ENCODE data around the gene NEDD4.
"Not testable (repeated sequence)": the region's sequence is repeated elsewhere in the genome, so short reads cannot be mapped to it uniquely, and the experiment has no call there.

NEDD4 gene

DNA sequence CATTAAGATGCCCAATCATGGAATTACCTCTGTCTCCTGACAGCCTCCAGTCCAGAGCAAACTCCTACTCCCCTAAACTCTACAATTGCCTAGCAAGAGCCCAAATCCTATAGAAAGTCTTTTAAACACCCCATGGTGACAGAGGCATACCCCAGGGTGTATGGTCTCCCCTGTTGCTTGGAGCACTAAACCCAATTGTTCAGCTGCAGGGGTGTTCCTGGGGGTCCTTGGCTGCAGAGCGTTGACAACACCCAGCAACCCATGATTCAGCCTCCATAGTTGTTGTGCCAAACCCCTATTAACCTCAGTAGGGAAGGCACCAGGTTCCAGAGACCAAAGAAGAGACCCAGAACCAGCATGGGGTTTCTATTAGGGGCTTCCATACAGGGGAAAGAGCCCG is 41.8 kb upstream of the NEDD4 start:
- no peak for DNase-seq (ENCODE audit: low spot score)
- TF ChIP-seq CTCF (IDR thresholded peaks at IDR 0.05; ENCODE audit: extremely low read depth, missing control alignments), result no peak

- DNase-seq (ENCODE audit: low spot score), result no peak
- TF ChIP-seq CTCF (IDR thresholded peaks at IDR 0.05; ENCODE audit: extremely low read depth, missing control alignments), result no peak
These were observed 41.1 kb upstream of the NEDD4 start for GRCh38 chr15:56034514-56034913.

DNA sequence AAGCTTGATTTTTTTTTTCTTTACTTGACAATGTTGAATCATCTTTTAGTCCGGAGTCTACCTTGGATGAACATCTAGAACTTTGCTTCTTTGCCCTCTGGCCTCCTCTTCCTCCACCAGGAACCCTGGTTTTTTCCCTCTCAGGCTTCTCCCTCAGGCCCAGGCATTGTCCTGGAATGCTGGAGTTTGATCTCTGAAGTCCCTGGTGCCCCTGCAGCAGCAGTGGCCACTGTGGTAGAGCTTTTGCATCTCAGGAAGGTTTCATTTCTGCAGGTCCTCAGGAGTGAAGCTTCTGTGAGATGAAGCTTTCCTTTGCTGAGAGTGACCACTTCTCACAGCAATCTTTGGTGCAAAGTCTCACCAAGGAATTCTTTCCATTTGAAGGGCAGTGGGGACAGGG is 39.0 kb upstream of the NEDD4 start:
- DNase-seq (ENCODE audit: low spot score), result no peak
- TF ChIP-seq CTCF (IDR thresholded peaks at IDR 0.05; ENCODE audit: extremely low read depth, missing control alignments), result no peak

DNA sequence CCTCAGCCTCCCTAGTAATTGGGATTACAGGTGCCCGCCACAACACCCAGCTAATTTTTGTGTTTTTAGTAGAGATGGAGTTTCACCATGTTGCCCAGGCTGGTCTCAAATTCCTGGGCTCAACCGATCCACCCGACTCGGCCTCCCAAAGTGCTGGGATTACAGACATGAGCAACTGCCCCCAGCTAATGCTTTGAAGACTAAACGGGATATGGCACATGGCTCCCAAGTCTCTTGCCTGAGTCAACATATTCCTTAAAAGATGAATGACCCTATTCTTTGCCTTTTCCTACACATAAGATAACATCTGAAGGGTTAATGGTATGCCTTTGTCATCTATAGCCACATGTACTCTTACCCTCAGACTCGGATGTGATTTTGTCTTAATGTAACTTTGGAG is 38.4 kb upstream of the NEDD4 start:
- no peak for DNase-seq (ENCODE audit: low spot score)
- no peak for TF ChIP-seq CTCF (IDR thresholded peaks at IDR 0.05; ENCODE audit: extremely low read depth, missing control alignments)

DNA sequence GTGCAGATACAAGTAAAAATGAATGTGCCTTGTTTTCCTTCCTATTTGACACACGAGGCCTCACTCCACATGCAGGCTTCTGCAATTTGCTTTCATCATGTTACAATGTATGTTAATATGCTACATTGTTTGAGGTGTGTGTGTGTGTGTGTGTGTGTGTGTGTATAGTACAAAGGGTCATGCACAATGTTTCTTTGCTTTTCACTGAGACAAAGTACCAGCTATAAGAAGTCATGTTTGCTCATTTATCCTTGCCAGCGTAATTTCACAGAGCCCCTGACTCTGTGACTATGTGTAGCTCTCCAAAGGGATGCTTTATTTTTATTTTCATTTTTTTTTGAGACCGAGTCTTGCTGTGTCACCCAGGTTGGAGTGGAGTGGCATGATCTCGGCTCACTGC is 38.0 kb upstream of the NEDD4 start:
- no peak for TF ChIP-seq CTCF (IDR thresholded peaks at IDR 0.05; ENCODE audit: extremely low read depth, missing control alignments)
- no peak for DNase-seq (ENCODE audit: low spot score)

DNA sequence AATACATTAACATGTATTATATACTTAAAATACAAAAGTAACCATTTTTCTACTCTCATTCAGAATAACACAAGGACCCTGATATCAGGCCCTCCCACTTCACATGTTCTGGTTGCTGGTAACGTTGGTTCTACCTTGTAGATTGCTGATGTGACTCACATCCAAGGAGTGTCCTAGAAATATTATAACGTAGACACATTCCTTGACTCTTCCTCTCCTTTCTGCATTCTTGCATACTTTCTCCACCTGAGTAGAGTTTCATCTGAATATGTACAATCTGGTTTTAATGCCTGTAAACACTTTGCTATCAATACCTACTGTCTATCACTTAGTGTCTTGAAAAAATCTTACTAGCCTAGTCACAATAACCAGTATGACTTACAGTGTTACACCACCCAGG is 35.0 kb upstream of the NEDD4 start:
- no peak for TF ChIP-seq CTCF (IDR thresholded peaks at IDR 0.05; ENCODE audit: extremely low read depth, missing control alignments)
- no peak for DNase-seq (ENCODE audit: low spot score)

DNA sequence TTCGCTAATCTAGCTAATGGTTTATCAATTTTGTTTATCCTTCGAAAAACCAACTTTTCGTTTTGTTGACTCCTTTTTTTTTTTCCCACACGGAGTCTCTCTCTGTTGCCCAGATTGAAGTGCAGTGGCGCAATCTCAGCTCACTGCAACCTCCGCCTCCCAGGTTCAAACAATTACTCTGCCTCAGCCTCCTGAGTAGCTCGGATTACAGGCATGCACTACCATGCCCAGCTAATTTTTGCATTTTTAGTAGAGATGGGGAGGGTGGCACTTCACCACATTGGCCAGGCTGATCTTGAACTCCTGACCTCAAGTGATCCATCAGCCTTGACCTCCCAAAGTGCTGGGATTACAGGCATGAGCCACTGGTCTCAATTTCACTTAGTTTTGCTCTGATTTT is 29.7 kb upstream of the NEDD4 start:
- DNase-seq (ENCODE audit: low spot score), result not testable (repeated sequence)

GRCh38 chr15:56019819-56020486 is 26.5 kb upstream of the NEDD4 start:
- no peak for TF ChIP-seq CTCF (IDR thresholded peaks at IDR 0.05; ENCODE audit: extremely low read depth, missing control alignments)
- no peak for DNase-seq (ENCODE audit: low spot score)
